Loucy (cell line): Measurements from ENCODE around the gene DENND10.

Source experiments
- EZH2phosphoT487 ChIP-seq: fragments of 200-600 bp; IDR thresholded peaks from 2 replicates; pipeline ENCODE4 v1.6.1; 2018; ENCODE audit warnings: antibody characterized with exemption, mild to moderate bottlenecking, moderate library complexity, borderline replicate concordance
- TF ChIP-seq, protein P1 (sequence below): fragments of 200-600 bp; sonication (generic); conservative IDR thresholded peaks from 2 replicates; pipeline ENCODE4 v1.5.1; 2014; ENCODE audit warnings: mild to moderate bottlenecking, antibody characterized with exemption, low read length

DNA sequence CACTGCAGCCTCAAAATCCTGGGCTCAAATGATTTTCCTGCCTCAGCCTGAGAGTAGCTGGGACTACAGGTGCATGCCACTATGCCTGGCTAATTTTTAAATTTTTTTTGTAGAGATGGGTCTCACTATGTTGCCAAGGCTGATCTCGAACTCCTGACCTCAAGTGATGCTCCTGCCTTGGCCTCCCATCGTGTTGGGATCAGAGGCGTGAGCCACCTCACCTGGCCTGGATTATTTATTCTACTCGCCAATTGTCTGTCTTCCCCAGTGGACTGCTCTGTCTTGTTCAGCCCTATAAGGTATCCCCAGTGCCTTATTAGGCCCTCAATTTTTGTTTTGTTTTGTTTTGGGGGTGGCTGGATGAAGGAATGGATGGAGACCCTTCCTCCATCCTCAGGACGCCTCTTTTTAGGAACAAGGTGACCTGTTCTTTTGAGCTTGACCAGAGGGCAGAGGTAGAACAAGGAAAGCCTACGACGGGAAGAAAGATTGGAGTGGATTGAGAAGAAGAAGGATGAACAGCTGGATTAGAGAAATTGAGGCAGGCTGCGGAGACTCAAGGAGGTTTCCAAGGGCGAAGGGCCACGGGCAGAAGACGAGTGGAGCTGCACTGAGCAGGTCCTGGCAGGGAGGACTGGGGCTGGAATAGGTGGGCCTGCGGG lies 541 bp upstream of the DENND10 start:
- TF ChIP-seq, protein P1, sequence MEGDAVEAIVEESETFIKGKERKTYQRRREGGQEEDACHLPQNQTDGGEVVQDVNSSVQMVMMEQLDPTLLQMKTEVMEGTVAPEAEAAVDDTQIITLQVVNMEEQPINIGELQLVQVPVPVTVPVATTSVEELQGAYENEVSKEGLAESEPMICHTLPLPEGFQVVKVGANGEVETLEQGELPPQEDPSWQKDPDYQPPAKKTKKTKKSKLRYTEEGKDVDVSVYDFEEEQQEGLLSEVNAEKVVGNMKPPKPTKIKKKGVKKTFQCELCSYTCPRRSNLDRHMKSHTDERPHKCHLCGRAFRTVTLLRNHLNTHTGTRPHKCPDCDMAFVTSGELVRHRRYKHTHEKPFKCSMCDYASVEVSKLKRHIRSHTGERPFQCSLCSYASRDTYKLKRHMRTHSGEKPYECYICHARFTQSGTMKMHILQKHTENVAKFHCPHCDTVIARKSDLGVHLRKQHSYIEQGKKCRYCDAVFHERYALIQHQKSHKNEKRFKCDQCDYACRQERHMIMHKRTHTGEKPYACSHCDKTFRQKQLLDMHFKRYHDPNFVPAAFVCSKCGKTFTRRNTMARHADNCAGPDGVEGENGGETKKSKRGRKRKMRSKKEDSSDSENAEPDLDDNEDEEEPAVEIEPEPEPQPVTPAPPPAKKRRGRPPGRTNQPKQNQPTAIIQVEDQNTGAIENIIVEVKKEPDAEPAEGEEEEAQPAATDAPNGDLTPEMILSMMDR: no peak
- TF ChIP-seq EZH2phosphoT487: no peak
